IPS-18c (cell line): ENCODE results near the gene SLC19A1.
A peak's percentile ranks its signal among the peaks of the same experiment; 100 is the strongest.
"Not testable (repeated sequence)": the region's sequence is repeated elsewhere in the genome, so short reads cannot be mapped to it uniquely, and the experiment has no call there.

Experiments
- H3K4me3 ChIP-seq: 2 replicates; pipeline ENCODE4 v1.7.0; 2013; ENCODE audit warnings: low read depth, mild to moderate bottlenecking, low read length, moderate library complexity; ENCODE audit not compliant: insufficient read depth
- H3K9me3 ChIP-seq: one replicate; pipeline ENCODE4 v1.6.1; 2013; ENCODE audit warnings: mild to moderate bottlenecking, low read length, moderate library complexity; ENCODE audit not compliant: control insufficient read depth, insufficient read depth

Gene SLC19A1

DNA sequence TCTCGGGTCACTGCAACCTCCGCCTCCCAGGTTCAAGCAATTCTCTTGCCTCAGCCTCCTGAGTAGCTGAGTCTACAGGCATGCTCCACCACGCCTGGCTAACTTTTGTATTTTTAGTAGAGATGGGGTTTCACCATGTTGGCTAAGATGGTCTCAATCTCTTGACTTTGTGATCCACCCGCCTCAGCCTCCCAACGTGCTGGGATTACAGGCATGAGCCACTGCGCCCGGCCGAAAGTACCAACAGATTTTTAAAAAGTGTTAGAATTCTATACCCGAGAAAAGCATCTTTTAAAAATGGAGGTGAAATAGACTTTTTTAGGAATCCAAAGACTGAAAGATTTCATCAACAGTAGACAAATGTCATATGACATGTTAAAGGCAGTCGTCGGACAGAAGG lies 21.9 kb upstream of the SLC19A1 start:
- H3K4me3 ChIP-seq, H3K9me3 ChIP-seq: not testable (repeated sequence)

DNA sequence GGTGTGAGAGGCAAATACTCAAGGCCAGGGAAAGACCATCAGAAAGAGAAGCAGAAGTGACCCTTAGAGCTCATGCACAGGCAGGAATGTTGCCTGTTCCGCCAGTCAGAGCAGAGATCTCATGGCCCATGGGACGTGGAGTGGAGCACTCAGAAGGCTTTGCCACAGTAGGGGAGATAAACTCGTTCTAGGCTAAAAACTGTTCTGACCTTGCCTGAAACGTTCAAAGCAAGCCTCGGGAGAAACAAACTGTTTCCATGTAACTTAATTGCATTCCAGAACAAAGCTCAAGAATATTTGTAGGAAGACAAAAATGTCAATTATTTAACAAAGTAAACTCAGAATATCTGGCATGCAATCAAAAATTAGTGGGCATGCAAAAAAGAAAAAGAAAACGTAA lies 20.7 kb upstream of the SLC19A1 start:
- Histone ChIP-seq H3K9me3 (no peaks in the 10 kb centered on the region), H3K4me3 (no peak overlapping the region)

- H3K4me3 ChIP-seq, result no peak overlapping the region
Measured at GRCh38 chr21:45562402-45562801, 20.2 kb upstream of the SLC19A1 start.

DNA sequence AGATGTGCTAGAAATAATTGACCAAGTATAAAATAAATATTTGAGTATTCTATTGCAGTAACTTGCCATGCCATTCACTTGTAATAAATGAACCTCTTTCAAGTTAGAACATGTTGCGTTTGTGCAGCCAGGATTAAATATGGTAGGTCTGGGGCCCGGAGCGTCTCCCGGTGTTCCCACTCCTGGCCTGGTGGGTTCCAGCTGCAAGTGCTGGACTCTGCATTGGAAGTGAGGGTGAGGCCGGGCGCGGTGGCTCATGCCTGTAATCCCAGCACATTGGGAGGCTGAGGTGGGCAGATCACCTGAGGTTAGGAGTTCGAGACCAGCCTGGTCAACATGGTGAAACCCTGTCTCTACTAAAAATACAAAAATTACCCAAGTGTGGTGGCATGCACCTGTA lies 19.0 kb upstream of the SLC19A1 start:
- H3K4me3 ChIP-seq, H3K9me3 ChIP-seq: not testable (repeated sequence)

More at GRCh38 chr21:45562402-45562801, 20.2 kb upstream of the SLC19A1 start:
- H3K9me3 ChIP-seq, result no peaks in the 10 kb centered on the region

DNA sequence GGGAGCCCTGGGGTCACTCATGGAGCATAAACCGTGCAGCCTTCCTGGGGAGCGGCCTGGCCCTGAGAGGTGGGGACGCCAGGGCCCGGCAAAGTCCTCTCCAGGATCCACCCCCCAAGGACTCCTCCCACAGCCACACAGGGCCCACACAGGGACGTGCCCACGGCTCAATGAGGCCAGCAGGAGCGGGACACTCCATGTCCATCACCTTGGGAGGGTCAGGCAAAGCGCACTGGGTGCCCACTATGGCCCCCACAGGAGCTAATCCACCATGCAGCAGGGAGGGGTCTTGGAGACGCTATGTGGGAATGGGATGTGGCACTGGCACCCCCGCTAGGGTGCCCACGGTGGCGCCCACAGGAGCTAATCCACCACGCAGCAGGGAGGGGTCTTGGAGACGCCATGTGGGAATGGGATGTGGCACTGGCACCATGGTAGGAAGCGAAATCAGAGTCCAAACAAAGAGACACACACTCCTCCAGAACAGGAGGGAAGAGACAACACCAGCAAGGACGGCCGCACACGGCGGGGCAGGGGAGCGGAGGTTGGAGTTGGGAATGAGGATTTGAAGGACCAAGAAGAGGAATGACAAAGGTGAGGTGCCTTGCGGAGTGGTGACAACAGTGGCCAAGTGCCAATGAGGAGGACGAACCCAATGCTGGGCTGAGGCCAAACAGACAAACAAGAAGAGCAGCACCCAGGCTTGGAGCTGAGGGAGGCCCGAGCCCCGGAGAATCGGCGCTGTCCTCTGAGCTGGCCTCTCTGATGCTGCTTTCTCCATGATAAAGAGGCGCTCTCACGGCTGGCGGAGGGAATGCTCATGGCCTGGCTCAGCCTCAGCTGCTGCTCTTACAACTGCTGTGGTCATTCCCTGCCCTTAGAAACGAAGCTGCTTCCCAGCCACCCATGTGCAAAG lies 18.1 kb upstream of the SLC19A1 start:
- no peak overlapping the region for H3K4me3 ChIP-seq
- no peaks in the 10 kb centered on the region for H3K9me3 ChIP-seq

GRCh38 chr21:45559216-45560105 lies 17.2 kb upstream of the SLC19A1 start:
- H3K4me3 ChIP-seq, result no peak overlapping the region
- H3K9me3 ChIP-seq, result no peaks in the 10 kb centered on the region

DNA sequence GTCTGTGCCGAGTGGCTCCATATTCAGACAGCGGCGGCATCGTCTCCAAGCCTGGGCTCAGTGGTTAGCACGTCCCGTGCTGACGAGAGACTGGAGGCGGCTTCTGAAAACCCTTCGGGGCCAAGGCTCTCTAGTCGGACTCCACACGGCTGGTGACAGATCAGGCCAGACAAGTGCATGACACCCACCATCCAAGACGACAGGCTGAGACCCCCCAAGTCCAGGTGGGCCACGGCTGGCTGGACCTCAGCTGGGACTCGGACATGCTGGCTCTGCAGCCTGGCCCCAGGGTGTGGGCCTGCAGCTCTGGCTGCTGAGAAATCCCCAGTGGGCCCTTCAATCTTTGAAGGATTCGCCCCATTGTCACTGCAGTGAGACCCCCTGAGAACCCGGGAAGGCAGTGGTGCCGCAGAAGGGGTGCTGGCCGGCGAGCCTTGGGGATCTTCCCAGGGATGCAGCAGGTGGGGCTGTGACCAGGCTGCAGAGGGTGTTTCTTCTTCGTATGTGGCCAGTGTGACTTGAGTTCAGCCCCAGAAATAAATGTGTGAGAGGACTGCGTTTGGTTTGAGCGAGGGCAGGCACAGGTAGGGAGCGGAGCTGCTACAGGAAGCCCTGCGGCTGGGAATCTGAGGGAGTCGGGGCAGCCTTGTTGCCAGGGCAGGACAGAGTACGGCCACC lies 15.9 kb upstream of the SLC19A1 start:
- H3K9me3 ChIP-seq, result no peaks in the 10 kb centered on the region

GRCh38 chr21:45557616-45558043 lies 15.4 kb upstream of the SLC19A1 start:
- Histone ChIP-seq H3K4me3 (no peak overlapping the region), H3K9me3 (no peaks in the 10 kb centered on the region)

More for the DNA sequence above, 15.9 kb upstream of the SLC19A1 start:
- H3K4me3 ChIP-seq, result no peak overlapping the region

- Histone ChIP-seq H3K4me3 (no peak overlapping the region), H3K9me3 (no peaks in the 10 kb centered on the region)
Measured at GRCh38 chr21:45556645-45557615, 14.7 kb upstream of the SLC19A1 start.

- Histone ChIP-seq H3K9me3 (no peaks in the 10 kb centered on the region), H3K4me3 (no peak overlapping the region; the same call in 1 of the 2 replicates)
Measured at GRCh38 chr21:45556302-45556644, 14.0 kb upstream of the SLC19A1 start.

DNA sequence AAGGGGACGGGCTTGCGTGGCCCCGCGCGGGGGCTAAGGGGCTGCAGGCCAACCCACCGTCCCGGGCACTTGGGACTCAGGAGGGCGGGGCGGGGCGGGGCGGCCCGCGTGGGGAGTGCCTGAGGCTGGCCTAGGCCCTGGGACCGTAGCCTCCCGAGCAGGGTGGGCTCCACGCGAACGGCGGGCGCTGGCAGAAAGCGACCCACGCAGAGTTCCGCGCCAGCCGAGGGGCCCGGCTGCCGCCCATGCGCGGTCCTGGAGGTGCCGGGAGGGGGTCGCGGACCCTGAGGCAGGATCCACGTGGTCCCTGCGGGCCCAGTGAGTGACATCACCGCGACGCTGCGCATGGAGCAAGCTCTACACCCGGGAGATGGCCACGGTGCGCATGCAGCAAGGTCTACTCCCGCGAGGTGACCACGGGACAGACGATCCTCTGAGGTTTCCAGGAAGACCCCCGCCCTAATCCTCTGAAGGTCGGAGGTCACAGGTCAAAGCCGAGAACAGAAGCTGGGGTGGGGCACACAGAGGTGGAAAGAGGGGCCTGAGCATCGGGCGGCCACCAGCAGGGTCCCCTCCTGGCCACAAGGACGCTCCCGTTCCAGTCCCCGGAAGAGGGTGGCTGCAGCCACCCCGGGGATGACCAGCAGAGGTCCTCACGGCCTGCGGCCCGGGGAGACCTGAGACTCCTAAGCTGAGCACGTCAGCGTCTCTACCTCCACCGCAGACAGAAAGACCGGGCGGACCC lies 13.5 kb upstream of the SLC19A1 start:
- H3K4me3 ChIP-seq, result peak overlapping the region; percentile 65
- no peaks in the 10 kb centered on the region for H3K9me3 ChIP-seq

- peak overlapping the region; percentile 65; the same call in 1 of the 2 replicates for H3K4me3 ChIP-seq
Measured at GRCh38 chr21:45555251-45555556, 13.0 kb upstream of the SLC19A1 start.

GRCh38 chr21:45554477-45555175 lies 12.4 kb upstream of the SLC19A1 start:
- H3K4me3 ChIP-seq, result peak overlapping the region; percentile 51; the same call in 1 of the 2 replicates
- H3K9me3 ChIP-seq, result no peaks in the 10 kb centered on the region

More at GRCh38 chr21:45555251-45555556, 13.0 kb upstream of the SLC19A1 start:
- no peaks in the 10 kb centered on the region for H3K9me3 ChIP-seq

DNA sequence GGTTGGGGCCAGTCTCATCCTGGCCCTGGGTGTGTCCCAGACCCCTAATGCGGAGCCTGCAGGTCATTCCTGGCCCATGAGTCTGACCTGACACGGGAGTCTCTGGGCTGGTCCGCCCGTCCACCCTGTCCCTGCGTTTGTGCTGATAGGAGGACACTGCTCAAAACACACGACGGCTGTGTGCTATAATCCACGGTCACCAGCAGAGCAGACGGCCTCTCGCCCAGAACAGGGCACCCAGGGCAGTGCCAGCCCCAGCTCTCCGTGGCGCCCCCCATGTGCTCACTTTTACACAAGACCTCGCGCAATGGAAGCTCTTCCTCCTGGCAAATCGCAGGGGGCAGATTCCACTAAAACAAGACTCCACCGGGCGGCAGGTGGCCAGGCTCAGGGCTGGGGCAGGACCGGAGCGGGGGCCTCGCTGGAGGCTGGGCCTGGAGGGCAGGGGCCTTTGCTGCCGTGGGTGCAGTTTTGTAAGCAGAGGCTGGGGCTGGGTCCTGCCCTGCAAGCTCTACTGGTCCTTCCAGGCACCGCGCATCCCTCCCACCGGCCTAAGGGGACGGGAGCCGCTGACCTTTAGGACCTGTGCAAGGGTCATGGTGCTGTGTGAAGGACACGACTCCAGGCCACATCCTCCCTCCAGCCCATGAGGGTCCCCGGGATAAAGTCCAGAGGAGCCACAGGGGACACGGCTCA lies 10.6 kb upstream of the SLC19A1 start:
- no peaks in the 10 kb centered on the region for H3K9me3 ChIP-seq
- no peak overlapping the region for H3K4me3 ChIP-seq
